HG03103 (cell line): ENCODE data around the gene LCN15.
"Not testable (repeated sequence)": the region's sequence is repeated elsewhere in the genome, so short reads cannot be mapped to it uniquely, and the experiment has no call there.

Source experiments
- ATAC-seq: cut with Tn5 transposase; IDR thresholded peaks from one replicate; pipeline ENCODE4 v1.9.1; 2021; ENCODE audit warnings: low read depth; ENCODE audit not compliant: unreplicated experiment

Gene LCN15

GRCh38 chr9:136711219-136711648, 53.1 kb downstream of the LCN15 start:
- ATAC-seq: not testable (repeated sequence)

- no peak for ATAC-seq
These were observed 53.8 kb downstream of the LCN15 start for GRCh38 chr9:136710543-136710942.
